HL-60 (cell line): Measurements from ENCODE around the gene XRN2.

ENCODE experiments used
- DNase-seq, 2 experiments: peaks; one replicate each; pipeline ENCODE4 v3.0.0-alpha.2; 2010 to 2020; ENCODE audit warnings: low read depth in 1 of 2, low spot score in 1 of 2
- H3K27ac ChIP-seq: fragments of 250-450 bp; sonication (Bioruptor Pico); replicated peaks from 2 replicates; pipeline ENCODE4 v1.5.1; 2020; ENCODE audit warnings: mild to moderate bottlenecking, moderate library complexity
- H3K27me3 ChIP-seq: fragments of 250-450 bp; sonication (Bioruptor Pico); 2 replicates; pipeline ENCODE4 v1.5.1; 2021; ENCODE audit warnings: mild to moderate bottlenecking, moderate library complexity; ENCODE audit not compliant: insufficient read depth, poor library complexity, severe bottlenecking
- H3K4me3 ChIP-seq: replicated peaks from 2 replicates; pipeline ENCODE4 v1.5.1; 2011; ENCODE audit warnings: mild to moderate bottlenecking, control low read depth, low read length; ENCODE audit not compliant: insufficient read depth
- CTCF ChIP-seq: IDR thresholded peaks from one replicate; pipeline ENCODE4 v1.5.1; 2011; ENCODE audit warnings: low read length, control low read depth, inconsistent platforms; ENCODE audit not compliant: insufficient read depth
- GABPA ChIP-seq: IDR thresholded peaks from 2 replicates; pipeline ENCODE4 v1.6.1; 2012; ENCODE audit warnings: low read depth
- POLR2AphosphoS5 ChIP-seq: IDR thresholded peaks from 2 replicates; pipeline ENCODE4 v1.6.1; 2012; ENCODE audit warnings: low read depth
- SPI1 ChIP-seq: IDR thresholded peaks from 2 replicates; pipeline ENCODE4 v1.6.1; 2012; ENCODE audit warnings: low read depth, mild to moderate bottlenecking, borderline replicate concordance
- TF ChIP-seq, protein P1 (sequence below): IDR thresholded peaks from 2 replicates; pipeline ENCODE4 v1.6.1; 2012; ENCODE audit warnings: low read depth; ENCODE audit not compliant: insufficient replicate concordance

The XRN2 gene

GRCh38 chr20:21269772-21270171, 33.4 kb upstream of the XRN2 start:
- no peak overlapping the region for H3K27ac ChIP-seq
- no peak for DNase-seq
- H3K27me3 ChIP-seq = no peaks in the 10 kb centered on the region
- H3K4me3 ChIP-seq = no peak overlapping the region
- no peak for TF ChIP-seq GABPA
- no peak for TF ChIP-seq CTCF
- TF ChIP-seq, protein P1, sequence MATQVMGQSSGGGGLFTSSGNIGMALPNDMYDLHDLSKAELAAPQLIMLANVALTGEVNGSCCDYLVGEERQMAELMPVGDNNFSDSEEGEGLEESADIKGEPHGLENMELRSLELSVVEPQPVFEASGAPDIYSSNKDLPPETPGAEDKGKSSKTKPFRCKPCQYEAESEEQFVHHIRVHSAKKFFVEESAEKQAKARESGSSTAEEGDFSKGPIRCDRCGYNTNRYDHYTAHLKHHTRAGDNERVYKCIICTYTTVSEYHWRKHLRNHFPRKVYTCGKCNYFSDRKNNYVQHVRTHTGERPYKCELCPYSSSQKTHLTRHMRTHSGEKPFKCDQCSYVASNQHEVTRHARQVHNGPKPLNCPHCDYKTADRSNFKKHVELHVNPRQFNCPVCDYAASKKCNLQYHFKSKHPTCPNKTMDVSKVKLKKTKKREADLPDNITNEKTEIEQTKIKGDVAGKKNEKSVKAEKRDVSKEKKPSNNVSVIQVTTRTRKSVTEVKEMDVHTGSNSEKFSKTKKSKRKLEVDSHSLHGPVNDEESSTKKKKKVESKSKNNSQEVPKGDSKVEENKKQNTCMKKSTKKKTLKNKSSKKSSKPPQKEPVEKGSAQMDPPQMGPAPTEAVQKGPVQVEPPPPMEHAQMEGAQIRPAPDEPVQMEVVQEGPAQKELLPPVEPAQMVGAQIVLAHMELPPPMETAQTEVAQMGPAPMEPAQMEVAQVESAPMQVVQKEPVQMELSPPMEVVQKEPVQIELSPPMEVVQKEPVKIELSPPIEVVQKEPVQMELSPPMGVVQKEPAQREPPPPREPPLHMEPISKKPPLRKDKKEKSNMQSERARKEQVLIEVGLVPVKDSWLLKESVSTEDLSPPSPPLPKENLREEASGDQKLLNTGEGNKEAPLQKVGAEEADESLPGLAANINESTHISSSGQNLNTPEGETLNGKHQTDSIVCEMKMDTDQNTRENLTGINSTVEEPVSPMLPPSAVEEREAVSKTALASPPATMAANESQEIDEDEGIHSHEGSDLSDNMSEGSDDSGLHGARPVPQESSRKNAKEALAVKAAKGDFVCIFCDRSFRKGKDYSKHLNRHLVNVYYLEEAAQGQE = no peak
- TF ChIP-seq POLR2AphosphoS5 = no peak
- no peak for TF ChIP-seq SPI1

DNA sequence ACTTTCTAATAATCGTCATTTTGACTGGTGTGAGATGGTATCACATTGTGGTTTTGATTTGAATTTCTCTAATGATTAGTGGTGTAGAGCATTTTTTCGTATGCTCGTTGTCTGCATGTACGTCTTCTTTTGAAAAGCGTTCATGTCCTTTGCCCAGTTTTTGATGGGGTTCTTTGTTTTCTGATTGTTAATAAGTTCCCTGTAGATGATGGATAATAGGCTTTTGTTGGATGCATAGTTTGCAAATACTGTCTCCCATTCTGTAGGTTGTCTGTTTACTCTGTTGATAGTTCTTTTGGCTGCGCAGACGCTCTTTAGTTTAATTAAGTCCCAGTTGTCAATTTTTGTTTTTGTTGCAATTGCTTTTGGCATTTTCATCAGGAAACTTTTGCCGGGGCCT, 32.3 kb upstream of the XRN2 start:
- Histone ChIP-seq H3K27me3 (no peaks in the 10 kb centered on the region), H3K27ac (no peak overlapping the region), H3K4me3 (no peak overlapping the region)
- no peak for TF ChIP-seq CTCF
- TF ChIP-seq, protein P1 = no peak
- TF ChIP-seq POLR2AphosphoS5 = no peak
- TF ChIP-seq SPI1 = no peak
- TF ChIP-seq GABPA = no peak
- no peak for DNase-seq

DNA sequence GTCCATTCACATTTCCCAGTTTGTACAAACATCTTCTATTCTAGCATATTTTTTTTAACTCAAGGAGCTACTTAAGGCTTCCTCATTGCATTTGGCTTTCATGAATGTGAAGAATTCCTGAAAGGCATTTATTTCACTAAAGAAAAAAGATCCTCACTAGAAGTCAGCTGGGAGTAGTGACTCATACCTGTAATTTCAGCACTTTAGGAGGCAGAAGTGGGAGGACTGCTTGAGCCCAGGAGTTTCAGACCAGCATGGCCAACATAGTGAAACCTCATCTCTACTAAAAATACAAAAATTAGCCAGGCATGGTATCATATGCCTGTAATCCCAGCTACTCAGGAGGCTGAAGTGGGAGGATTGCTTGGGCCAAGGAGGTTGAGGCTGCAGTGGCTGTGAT, 30.9 kb upstream of the XRN2 start:
- no peak overlapping the region for H3K4me3 ChIP-seq
- TF ChIP-seq SPI1 (no peak), POLR2AphosphoS5 (no peak), GABPA (no peak), CTCF (no peak)
- TF ChIP-seq, protein P1 = no peak
- H3K27me3 ChIP-seq = no peaks in the 10 kb centered on the region
- no peak overlapping the region for H3K27ac ChIP-seq
- no peak for DNase-seq
